GM20431 (cell line): ENCODE measurements around the gene CCDC178.

ENCODE experiments used
- in situ Hi-C: fragments of 300-500 bp; cut with MseI, MboI; formaldehyde crosslinking; loops from one replicate; pipeline ENCODE4 v1.15.0; 2020; ENCODE audit warnings: low sequenced_read_pairs; ENCODE audit not compliant: unreplicated experiment

The CCDC178 gene

GRCh38 chr18:32902568-32903330 is 537.8 kb downstream of the CCDC178 start:
- in situ Hi-C loops: no loop called here

DNA sequence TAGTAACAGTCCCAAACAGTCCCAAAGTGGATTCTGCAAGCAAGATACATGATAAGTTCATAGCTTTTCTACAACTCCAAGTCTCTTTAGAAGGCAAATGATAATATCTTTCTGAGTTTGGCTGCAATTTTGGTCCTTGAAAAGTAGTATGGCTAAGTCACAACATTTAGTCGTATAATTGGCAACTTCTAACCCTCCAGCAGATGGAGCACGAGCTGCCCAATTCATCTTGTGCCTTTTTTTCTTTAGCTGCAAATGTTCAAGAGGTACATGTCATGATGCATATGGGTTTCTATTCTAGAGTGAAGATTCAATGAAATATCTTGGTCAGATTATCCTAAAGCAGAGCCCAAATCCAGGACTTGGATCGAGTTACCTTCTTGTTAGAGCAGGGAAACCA is 540.7 kb downstream of the CCDC178 start:
- in situ Hi-C loops: no loop called here

- in situ Hi-C loops: no loop called here
Measured at GRCh38 chr18:32896776-32897547, 543.6 kb downstream of the CCDC178 start.

DNA sequence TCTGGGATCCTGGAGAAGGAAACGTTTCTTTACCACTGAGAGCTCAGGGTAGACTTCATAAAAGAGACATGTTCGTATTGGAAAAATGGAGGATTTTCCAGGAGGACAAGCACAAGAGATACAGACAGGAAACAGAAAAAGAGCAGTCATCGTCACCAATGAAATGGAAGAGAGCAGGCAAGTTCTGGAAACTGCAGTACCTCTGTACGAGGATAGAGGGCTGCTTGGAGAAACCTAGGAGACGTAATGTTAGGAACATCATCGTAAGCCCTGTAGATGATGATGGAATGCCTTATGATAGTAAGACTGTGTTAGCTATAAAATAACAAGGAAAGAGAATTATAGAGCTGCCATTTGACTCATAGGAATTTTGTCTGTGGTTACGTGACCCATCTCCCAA is 546.6 kb downstream of the CCDC178 start:
- in situ Hi-C loops: no loop called here

DNA sequence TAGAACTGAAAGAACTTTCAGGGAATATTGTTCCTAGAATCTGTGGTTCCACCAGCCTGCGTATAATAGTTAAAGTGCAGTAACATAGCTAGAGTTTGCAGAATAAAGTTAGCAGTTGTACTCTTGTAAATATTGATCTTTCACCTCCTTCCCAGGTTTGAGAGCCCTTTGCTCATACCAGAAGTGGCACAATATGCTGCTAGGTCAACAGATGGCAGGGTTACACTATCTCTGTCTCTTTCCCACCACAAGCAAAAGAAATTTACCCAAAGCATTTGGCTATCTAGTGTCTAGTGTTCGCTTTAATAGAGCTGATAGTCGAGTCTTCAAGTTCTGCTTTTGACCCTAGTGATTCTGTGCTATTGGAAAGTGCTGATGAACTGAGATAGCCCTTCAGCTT is 548.7 kb downstream of the CCDC178 start:
- in situ Hi-C loops: no loop called here

- in situ Hi-C loops: no loop called here
Measured at GRCh38 chr18:32891130-32891529, 549.4 kb downstream of the CCDC178 start.

DNA sequence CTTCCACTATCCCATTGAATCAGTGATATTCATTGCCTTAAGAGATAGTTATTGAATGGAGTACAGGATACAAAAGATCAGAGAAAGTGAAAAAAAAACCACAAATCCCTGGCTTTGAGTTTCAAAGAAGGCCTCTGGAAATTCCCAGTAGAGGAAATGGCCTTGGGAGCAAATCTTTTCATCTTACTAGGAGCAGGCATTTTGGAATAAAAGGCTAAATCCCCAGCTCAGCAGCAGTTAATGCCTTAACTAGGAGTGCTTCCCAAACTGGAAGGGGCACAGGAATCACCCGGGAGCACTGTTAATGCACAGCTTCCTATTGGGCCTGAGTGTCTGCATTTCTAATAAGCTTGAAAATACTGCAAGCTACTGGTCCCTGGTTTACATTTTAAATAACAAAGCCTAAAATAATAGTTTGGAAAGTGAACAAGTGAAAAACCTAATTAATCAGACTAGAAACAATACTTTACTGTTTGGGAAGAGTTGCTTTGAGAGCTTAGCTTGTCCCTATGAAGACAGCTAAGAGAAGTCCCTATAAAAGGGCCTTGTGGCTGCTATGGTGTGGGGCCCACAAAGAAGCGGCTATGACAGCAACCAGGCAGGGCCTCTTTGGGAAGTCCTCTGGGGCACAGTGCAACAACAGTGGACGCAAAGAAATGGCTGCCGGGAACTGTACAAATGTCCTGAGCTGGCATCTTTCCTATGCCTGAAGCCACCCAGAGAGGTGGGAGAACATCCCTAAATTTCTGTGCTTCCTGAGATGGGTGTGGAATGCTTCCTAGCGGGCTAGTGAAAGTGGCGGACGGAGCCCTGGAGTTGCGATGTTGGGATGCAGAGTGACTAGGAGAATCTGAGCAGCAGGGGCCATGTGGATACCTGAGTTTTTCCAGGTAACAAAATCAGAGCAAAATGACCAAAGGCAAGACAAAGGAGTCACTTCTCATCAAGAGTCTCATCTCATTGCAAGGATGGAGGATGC is 550.6 kb downstream of the CCDC178 start:
- in situ Hi-C loops: no loop called here

- in situ Hi-C loops: no loop called here
Measured at GRCh38 chr18:32888306-32888705, 552.2 kb downstream of the CCDC178 start.
